ENCODE measurements around the gene STPG1.

The STPG1 gene

GRCh38 chr1:24438423-24438901 lies 24.9 kb upstream of the STPG1 start:
- no peak overlapping the region for H3K4me3 ChIP-seq (ENCODE audit: insufficient read depth, low read length, poor library complexity, severe bottlenecking)
- no peaks in the 10 kb centered on the region for H3K9me2 ChIP-seq (replicated peaks; ENCODE audit: insufficient read depth, low read length)
- H3K36me3 ChIP-seq (ENCODE audit: low read length): 0 out of 2 replicates have a peak, but pooled peaks cover 2% of the 10 kb centered on the region
- no peak overlapping the region for H3K4me2 ChIP-seq (ENCODE audit: low read depth, low read length, poor library complexity, severe bottlenecking)
- H3K9ac ChIP-seq (ENCODE audit: low read length): no peak overlapping the region
- no peaks in the 10 kb centered on the region for H4K20me1 ChIP-seq (ENCODE audit: low read depth, low read length)
- no peaks in the 10 kb centered on the region for H3F3A ChIP-seq (ENCODE audit: insufficient read depth)
- H3K9me3 ChIP-seq (ENCODE audit: insufficient read depth, low read length): no peaks in the 10 kb centered on the region
- H2AFZ ChIP-seq (ENCODE audit: low read depth, low read length, severe bottlenecking): no peak overlapping the region
- no peaks in the 10 kb centered on the region for H3K79me2 ChIP-seq (ENCODE audit: insufficient read depth, low read length)
- no peaks in the 10 kb centered on the region for H3K27me3 ChIP-seq (ENCODE audit: low read length)
- no peak for TF ChIP-seq EZH2phosphoT487 (conservative IDR thresholded peaks at IDR 0.05; ENCODE audit: low read length)
- TF ChIP-seq CTCF (IDR thresholded peaks at IDR 0.05; ENCODE audit: insufficient read depth, low read length, poor library complexity, severe bottlenecking): no peak
- no peak overlapping the region for H3K27ac ChIP-seq (ENCODE audit: low read depth, low read length)

GRCh38 chr1:24437631-24438396 lies 24.2 kb upstream of the STPG1 start:
- H3K27ac ChIP-seq (ENCODE audit: low read depth, low read length): no peak overlapping the region

GRCh38 chr1:24435782-24436365 lies 22.3 kb upstream of the STPG1 start:
- Histone ChIP-seq H2AFZ (ENCODE audit: low read depth, low read length, severe bottlenecking) (no peak overlapping the region), H3K9me2 (replicated peaks; ENCODE audit: insufficient read depth, low read length) (no peaks in the 10 kb centered on the region), H4K20me1 (ENCODE audit: low read depth, low read length) (no peaks in the 10 kb centered on the region), H3K27ac (ENCODE audit: low read depth, low read length) (no peak overlapping the region), H3F3A (ENCODE audit: insufficient read depth) (no peaks in the 10 kb centered on the region), H3K27me3 (ENCODE audit: low read length) (no peaks in the 10 kb centered on the region), H3K4me3 (ENCODE audit: insufficient read depth, low read length, poor library complexity, severe bottlenecking) (no peak overlapping the region), H3K36me3 (ENCODE audit: low read length) (0 out of 2 replicates have a peak, but pooled peaks cover 2% of the 10 kb centered on the region), H3K79me2 (ENCODE audit: insufficient read depth, low read length) (0 out of 2 replicates have a peak, but pooled peaks cover 3% of the 10 kb centered on the region), H3K9me3 (ENCODE audit: insufficient read depth, low read length) (no peaks in the 10 kb centered on the region), H3K4me2 (ENCODE audit: low read depth, low read length, poor library complexity, severe bottlenecking) (no peak overlapping the region), H3K9ac (ENCODE audit: low read length) (no peak overlapping the region)
- no peak for TF ChIP-seq CTCF (IDR thresholded peaks at IDR 0.05; ENCODE audit: insufficient read depth, low read length, poor library complexity, severe bottlenecking)
- TF ChIP-seq EZH2phosphoT487 (conservative IDR thresholded peaks at IDR 0.05; ENCODE audit: low read length): no peak

More at GRCh38 chr1:24437631-24438396, 24.2 kb upstream of the STPG1 start:
- H3K4me3 ChIP-seq (ENCODE audit: insufficient read depth, low read length, poor library complexity, severe bottlenecking): no peak overlapping the region
- no peak overlapping the region for H2AFZ ChIP-seq (ENCODE audit: low read depth, low read length, severe bottlenecking)
- H3F3A ChIP-seq (ENCODE audit: insufficient read depth): no peaks in the 10 kb centered on the region
- no peaks in the 10 kb centered on the region for H3K27me3 ChIP-seq (ENCODE audit: low read length)
- TF ChIP-seq EZH2phosphoT487 (conservative IDR thresholded peaks at IDR 0.05; ENCODE audit: low read length) (no peak), CTCF (IDR thresholded peaks at IDR 0.05; ENCODE audit: insufficient read depth, low read length, poor library complexity, severe bottlenecking) (no peak)
- no peaks in the 10 kb centered on the region for H3K79me2 ChIP-seq (ENCODE audit: insufficient read depth, low read length)
- H3K36me3 ChIP-seq (ENCODE audit: low read length): 0 out of 2 replicates have a peak, but pooled peaks cover 2% of the 10 kb centered on the region
- no peaks in the 10 kb centered on the region for H3K9me2 ChIP-seq (replicated peaks; ENCODE audit: insufficient read depth, low read length)
- H3K9ac ChIP-seq (ENCODE audit: low read length): no peak overlapping the region
- no peak overlapping the region for H3K4me2 ChIP-seq (ENCODE audit: low read depth, low read length, poor library complexity, severe bottlenecking)
- H4K20me1 ChIP-seq (ENCODE audit: low read depth, low read length): no peaks in the 10 kb centered on the region
- no peaks in the 10 kb centered on the region for H3K9me3 ChIP-seq (ENCODE audit: insufficient read depth, low read length)

All from SU-DHL-6 (cell line).